ENCODE results near the gene KRTAP10-1.

DNA sequence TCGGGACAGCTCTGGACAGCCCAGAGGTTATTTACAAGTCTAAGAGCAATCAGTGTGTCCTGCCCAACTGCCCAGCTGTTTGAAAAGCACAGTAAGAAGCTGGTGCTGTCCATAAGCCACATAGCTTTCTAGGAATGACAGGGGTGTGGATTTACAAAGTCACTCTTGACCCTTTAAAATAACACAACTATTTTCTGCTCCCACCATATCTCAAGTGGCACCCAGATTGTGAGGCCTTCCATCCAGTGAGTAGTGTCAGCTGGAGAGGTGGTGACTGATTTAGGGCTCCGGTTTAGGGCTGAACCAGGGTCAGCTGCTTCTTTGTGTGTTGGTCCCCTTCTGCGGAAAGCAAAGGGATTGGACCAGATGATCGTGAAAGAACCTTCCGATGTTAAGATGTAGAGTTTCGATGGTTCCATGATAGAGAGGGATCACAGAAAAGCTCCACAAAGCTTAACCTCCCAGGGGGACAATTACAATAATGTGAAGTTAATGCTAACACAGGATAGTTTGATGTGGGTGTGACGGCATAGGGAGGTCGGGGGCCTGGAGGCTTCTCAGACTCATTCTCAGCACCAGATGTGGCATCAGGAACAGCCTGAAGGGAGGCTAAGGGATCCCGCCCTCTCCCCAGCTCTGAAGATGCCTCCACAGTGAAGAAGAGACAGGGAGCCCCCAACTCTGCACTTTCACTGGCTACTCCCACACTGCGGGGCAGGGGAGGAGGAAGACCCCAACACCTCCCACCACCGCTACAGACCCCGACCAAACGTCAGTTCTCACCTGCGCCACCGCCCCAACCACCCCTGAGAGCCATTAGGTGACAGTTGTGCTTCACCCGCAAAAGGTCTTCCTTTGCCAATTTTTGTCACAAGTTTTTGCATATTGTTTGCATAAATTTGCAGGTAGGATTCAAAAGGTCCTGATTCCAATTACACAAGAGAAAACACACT lies 44.1 kb downstream of the KRTAP10-1 start:
- TF ChIP-seq, protein P1, sequence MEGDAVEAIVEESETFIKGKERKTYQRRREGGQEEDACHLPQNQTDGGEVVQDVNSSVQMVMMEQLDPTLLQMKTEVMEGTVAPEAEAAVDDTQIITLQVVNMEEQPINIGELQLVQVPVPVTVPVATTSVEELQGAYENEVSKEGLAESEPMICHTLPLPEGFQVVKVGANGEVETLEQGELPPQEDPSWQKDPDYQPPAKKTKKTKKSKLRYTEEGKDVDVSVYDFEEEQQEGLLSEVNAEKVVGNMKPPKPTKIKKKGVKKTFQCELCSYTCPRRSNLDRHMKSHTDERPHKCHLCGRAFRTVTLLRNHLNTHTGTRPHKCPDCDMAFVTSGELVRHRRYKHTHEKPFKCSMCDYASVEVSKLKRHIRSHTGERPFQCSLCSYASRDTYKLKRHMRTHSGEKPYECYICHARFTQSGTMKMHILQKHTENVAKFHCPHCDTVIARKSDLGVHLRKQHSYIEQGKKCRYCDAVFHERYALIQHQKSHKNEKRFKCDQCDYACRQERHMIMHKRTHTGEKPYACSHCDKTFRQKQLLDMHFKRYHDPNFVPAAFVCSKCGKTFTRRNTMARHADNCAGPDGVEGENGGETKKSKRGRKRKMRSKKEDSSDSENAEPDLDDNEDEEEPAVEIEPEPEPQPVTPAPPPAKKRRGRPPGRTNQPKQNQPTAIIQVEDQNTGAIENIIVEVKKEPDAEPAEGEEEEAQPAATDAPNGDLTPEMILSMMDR (conservative IDR thresholded peaks at IDR 0.05 in 1 of 2, IDR thresholded peaks at IDR 0.05 in 1 of 2; ENCODE audit: extremely low read depth in 1 of 2, insufficient read depth in 1 of 2, low read depth in 1 of 2, low read length in 2 of 2) = no peak
- TF ChIP-seq EZH2 (IDR thresholded peaks at IDR 0.05; ENCODE audit: borderline replicate concordance, low read length) = no peak
